Measurements from ENCODE around the gene PLPP6.

The PLPP6 gene

GRCh38 chr9:4668604-4669003 is 6.5 kb downstream of the PLPP6 start:
- no peak for TF ChIP-seq CTCF (conservative IDR thresholded peaks at IDR 0.05; ENCODE audit: low read depth, low read length)
- no peak overlapping the region for H3K4me3 ChIP-seq (ENCODE audit: low read depth, low read length)
- DNase-seq (ENCODE audit: low read depth): no peak

GRCh38 chr9:4669890-4670289 is 7.8 kb downstream of the PLPP6 start:
- no peak for DNase-seq (ENCODE audit: low read depth)
- TF ChIP-seq CTCF (conservative IDR thresholded peaks at IDR 0.05; ENCODE audit: low read depth, low read length): no peak
- no peak overlapping the region for H3K4me3 ChIP-seq (ENCODE audit: low read depth, low read length)

- H3K4me3 ChIP-seq (ENCODE audit: low read depth, low read length): no peak overlapping the region
- DNase-seq (ENCODE audit: low read depth): no peak
- TF ChIP-seq CTCF (conservative IDR thresholded peaks at IDR 0.05; ENCODE audit: low read depth, low read length): no peak
These were observed 8.5 kb downstream of the PLPP6 start for GRCh38 chr9:4670591-4670990.

GRCh38 chr9:4671737-4672136 is 9.6 kb downstream of the PLPP6 start:
- no peak overlapping the region for H3K4me3 ChIP-seq (ENCODE audit: low read depth, low read length)
- no peak for DNase-seq (ENCODE audit: low read depth)
- no peak for TF ChIP-seq CTCF (conservative IDR thresholded peaks at IDR 0.05; ENCODE audit: low read depth, low read length)

- peak; percentile 86 for DNase-seq (ENCODE audit: low read depth)
- H3K4me3 ChIP-seq (ENCODE audit: low read depth, low read length): no peak overlapping the region
- TF ChIP-seq CTCF (conservative IDR thresholded peaks at IDR 0.05; ENCODE audit: low read depth, low read length): no peak
These were observed 12.7 kb downstream of the PLPP6 start for GRCh38 chr9:4674783-4675182.

GRCh38 chr9:4677392-4677791 is 15.3 kb downstream of the PLPP6 start:
- no peak overlapping the region for H3K4me3 ChIP-seq (ENCODE audit: low read depth, low read length)
- TF ChIP-seq CTCF (conservative IDR thresholded peaks at IDR 0.05; ENCODE audit: low read depth, low read length): no peak
- DNase-seq (ENCODE audit: low read depth): no peak

- H3K4me3 ChIP-seq (ENCODE audit: low read depth, low read length): peak overlapping the region; percentile 86
- no peak for TF ChIP-seq CTCF (conservative IDR thresholded peaks at IDR 0.05; ENCODE audit: low read depth, low read length)
- DNase-seq (ENCODE audit: low read depth): peak; percentile 57
These were observed 16.7 kb downstream of the PLPP6 start for GRCh38 chr9:4678679-4679267.
